B cell (primary cell): ENCODE measurements around the gene CACNG8. TPM values are rescaled to one million over a fixed set of nuclear protein-coding genes. Genes with fewer than 3 reads are reported as not detected.

Experiments used
- ATAC-seq: fragments of 200-7000 bp; cut with Tn5 transposase; one replicate; pipeline ENCODE4 v1.10.0; 2021; ENCODE audit warnings: low read depth, mild to moderate bottlenecking, moderate number of reproducible peaks, moderate library complexity
- CTCF ChIA-PET: fragments of 350-600 bp; sonication (Branson Sonifier 250); formaldehyde crosslinking; loops from one replicate; lab custom pipeline; 2021; ENCODE audit warnings: antibody characterized with exemption, inconsistent platforms; lab: Charles Lee
- POLR2A ChIA-PET: fragments of 350-600 bp; sonication (Branson Sonifier 250); formaldehyde crosslinking; loops from one replicate; lab custom pipeline; 2021; ENCODE audit warnings: antibody characterized with exemption; lab: Charles Lee
- DNase-seq: peaks from one replicate; pipeline ENCODE4 v3.0.0; 2013
- H2AFZ ChIP-seq: 2 replicates; pipeline ENCODE4 v1.6.1; 2012; ENCODE audit warnings: mild to moderate bottlenecking, low read depth, low read length; ENCODE audit not compliant: insufficient read depth, poor library complexity, severe bottlenecking
- H3K27ac ChIP-seq, 2 donors: 1 replicate in 1 of 2; 2 replicates in 1 of 2; pipeline ENCODE4 v1.5.1; 2012 to 2013; ENCODE audit warnings: low read length in 2 of 2, mild to moderate bottlenecking in 2 of 2, moderate library complexity in 1 of 2
- H3K27me3 ChIP-seq, 4 experiments: fragments of 200-600 bp in 1 of 4; sonication (generic) in 1 of 4; replicated peaks in 1 of 4; 1 replicate in 2 of 4; 2 replicates in 2 of 4; pipeline versions ENCODE4 v1.6.1 to v1.7.0; 2013 to 2016; ENCODE audit warnings: low read length in 3 of 4, mild to moderate bottlenecking in 2 of 4, mixed read lengths in 1 of 4, moderate library complexity in 1 of 4; ENCODE audit not compliant: insufficient read depth in 4 of 4, control insufficient read depth in 3 of 4; ENCODE audit errors: control extremely low read depth in 1 of 4
- H3K36me3 ChIP-seq, 2 experiments: replicated peaks in 1 of 2; 1 replicate in 1 of 2; 2 replicates in 1 of 2; pipeline versions ENCODE4 v1.6.1 to v1.7.1; 2013; ENCODE audit warnings: low read length in 1 of 2; ENCODE audit not compliant: insufficient read depth in 2 of 2, control insufficient read depth in 1 of 2; ENCODE audit errors: control extremely low read depth in 1 of 2, extremely low read depth in 1 of 2
- H3K4me1 ChIP-seq, 2 donors: fragments of 200-600 bp in 1 of 2; sonication (generic) in 1 of 2; 1 replicate in 1 of 2; 2 replicates in 1 of 2; pipeline versions ENCODE4 v1.5.1 to v1.6.1; 2013 to 2017; ENCODE audit warnings: low read length in 2 of 2; ENCODE audit not compliant: control insufficient read depth in 2 of 2, insufficient read depth in 2 of 2
- H3K4me2 ChIP-seq: replicated peaks from 2 replicates; pipeline ENCODE3; 2012; ENCODE audit warnings: mild to moderate bottlenecking, low read depth, low read length; ENCODE audit not compliant: poor library complexity, severe bottlenecking
- H3K4me3 ChIP-seq, 5 experiments: fragments of 200-600 bp in 1 of 5; sonication (generic) in 1 of 5; 1 replicate in 3 of 5; 2 replicates in 2 of 5; pipeline versions ENCODE4 v1.5.1 to v1.7.0; 2011 to 2016; ENCODE audit warnings: low read length in 4 of 5, mild to moderate bottlenecking in 4 of 5, low read depth in 2 of 5, control low read depth in 1 of 5, moderate library complexity in 1 of 5; ENCODE audit not compliant: insufficient read depth in 1 of 5; ENCODE audit errors: control extremely low read depth in 1 of 5, extremely low read depth in 1 of 5
- H3K79me2 ChIP-seq: fragments of 200-600 bp; sonication (generic); one replicate; pipeline ENCODE4 v1.6.0; 2016; ENCODE audit warnings: low read length; ENCODE audit not compliant: control insufficient read depth, insufficient read depth
- H3K9ac ChIP-seq: fragments of 200-600 bp; sonication (generic); 2 replicates; pipeline ENCODE4 v1.6.1; 2017; ENCODE audit warnings: mild to moderate bottlenecking, low read length, moderate library complexity
- H3K9me3 ChIP-seq, 3 donors: one replicate each; pipeline versions ENCODE4 v1.6.1 to v1.7.1; 2013; ENCODE audit warnings: low read length in 2 of 3; ENCODE audit not compliant: control insufficient read depth in 2 of 3, insufficient read depth in 1 of 3; ENCODE audit errors: control extremely low read depth in 1 of 3
- H4K20me1 ChIP-seq: 2 replicates; pipeline ENCODE4 v1.6.0; 2012; ENCODE audit warnings: mild to moderate bottlenecking, low read length; ENCODE audit not compliant: insufficient read depth, control insufficient read depth, poor library complexity, severe bottlenecking
- H3K27ac Mint-ChIP-seq: one replicate; pipeline ENCODE4 v1.8.0; 2021; ENCODE audit warnings: mixed read lengths
- H3K27me3 Mint-ChIP-seq: one replicate; pipeline ENCODE4 v1.8.0; 2021; ENCODE audit warnings: mixed read lengths
- H3K4me1 Mint-ChIP-seq: one replicate; pipeline ENCODE4 v1.8.0; 2021; ENCODE audit warnings: mixed read lengths
- H3K4me3 Mint-ChIP-seq: one replicate; pipeline ENCODE4 v1.8.0; 2021; ENCODE audit warnings: mixed read lengths
- H3K9me3 Mint-ChIP-seq: one replicate; pipeline ENCODE4 v1.8.0; 2022; ENCODE audit warnings: mixed read lengths; ENCODE audit not compliant: insufficient read depth
- CTCF ChIP-seq: fragments of 200-600 bp; IDR thresholded peaks from one replicate; pipeline ENCODE4 v1.8.0; 2022; ENCODE audit warnings: antibody characterized with exemption, mild to moderate bottlenecking
- EZH2 ChIP-seq: IDR thresholded peaks from 2 replicates; pipeline ENCODE4 v1.6.1; 2012; ENCODE audit warnings: borderline replicate concordance, low read depth, mild to moderate bottlenecking, moderate library complexity, low read length; ENCODE audit not compliant: insufficient read depth, poor library complexity, severe bottlenecking
- WGBS: methylation state at CpG from one replicate; pipeline ENCODE4 v1.1.5; 2013; ENCODE audit warnings: missing lambda C conversion rate; ENCODE audit not compliant: insufficient coverage; 5-methylcytosine and 5-hydroxymethylcytosine counted together
- intact Hi-C: fragments of 100-400 bp; cut with micrococcal nuclease; formaldehyde crosslinking; loops from one replicate; pipeline ENCODE4 v1.10.0; 2022
- polyA plus RNA-seq: library from polyadenylated mRNA; depleted of rRNA; stranded (reverse); fragments of >200 nt; gene quantifications from 2 replicates; pipeline ENCODE4 v1.2.3, GENCODE V29; 2012
- total RNA-seq, 2 donors: library from RNA; stranded (reverse); fragments of 120-200 nt in 1 of 2; gene quantifications; 1 replicate in 1 of 2; 2 replicates in 1 of 2; pipeline versions ENCODE4 v1.2.3 to v1.2.4, GENCODE V29; 2013 to 2022

The CACNG8 gene
- total and polyA plus RNA-seq, 2 donors (not counting 1 experiment from before 2014, with no cell fraction given), result not detected

GRCh38 chr19:53942001-53942786, 20.5 kb upstream of the CACNG8 start:
- ATAC-seq, result no peak
- Histone ChIP-seq H3K4me2 (no peak overlapping the region), H4K20me1 (no peaks in the 10 kb centered on the region), H3K9me3 (peaks cover 0 to 28% (median 0%) of the 10 kb centered on the region in 3 donors), H3K9ac (no peak overlapping the region), H3K79me2 (no peaks in the 10 kb centered on the region), H3K36me3 (no peaks in the 10 kb centered on the region), H3K4me1 (no peaks in the 10 kb centered on the region), H3K27me3 (peaks cover 0 to 32% (median 7%) of the 10 kb centered on the region in 4 experiments), H3K4me3 (no peak overlapping the region), H3K27ac (no peak overlapping the region), H2AFZ (no peak overlapping the region)
- ChIA-PET CTCF (no interaction called here), POLR2A (no interaction called here)
- WGBS, result 18% methylated on average over 55 of the region's 55 CpGs
- no peak for DNase-seq
- no peaks in the 10 kb centered on the region for H3K4me1 Mint-ChIP-seq
- no peak for TF ChIP-seq EZH2
- TF ChIP-seq CTCF, result no peak
- no peak overlapping the region for H3K27ac Mint-ChIP-seq
- no peak overlapping the region for H3K4me3 Mint-ChIP-seq
- intact Hi-C loops, result no loop called here
- H3K9me3 Mint-ChIP-seq, result no peaks in the 10 kb centered on the region
- peaks cover 55% of the 10 kb centered on the region for H3K27me3 Mint-ChIP-seq

GRCh38 chr19:53944416-53944815, 18.3 kb upstream of the CACNG8 start:
- TF ChIP-seq EZH2 (no peak), CTCF (no peak)

More at GRCh38 chr19:53944416-53944815, 18.3 kb upstream of the CACNG8 start:
- Histone ChIP-seq H3K4me3 (no peak overlapping the region), H3K4me1 (no peaks in the 10 kb centered on the region), H3K4me2 (no peak overlapping the region), H3K79me2 (no peaks in the 10 kb centered on the region), H2AFZ (no peak overlapping the region), H3K27me3 (peaks cover 0 to 31% (median 6%) of the 10 kb centered on the region in 4 experiments), H4K20me1 (no peaks in the 10 kb centered on the region), H3K27ac (no peak overlapping the region), H3K9me3 (peaks cover 0 to 28% (median 0%) of the 10 kb centered on the region in 3 donors), H3K9ac (no peak overlapping the region), H3K36me3 (no peaks in the 10 kb centered on the region)
- POLR2A ChIA-PET, result no interaction called here
- Mint-ChIP-seq H3K4me1 (no peaks in the 10 kb centered on the region), H3K27me3 (peaks cover 45% of the 10 kb centered on the region), H3K4me3 (no peak overlapping the region), H3K27ac (no peak overlapping the region), H3K9me3 (no peaks in the 10 kb centered on the region)
- intact Hi-C loops, result no loop called here
- DNase-seq (no peak), ATAC-seq (no peak)
- CTCF ChIA-PET, result interaction anchor here (0.5 kb wide), 1 partner anchor 969 kb away, joined by 6 read pairs; no protein-coding TSS in a partner anchor
- 93% methylated on average over 2 of the region's 4 CpGs for WGBS
